ENCODE results near the gene MED13L. TPM values are rescaled to one million over a fixed set of nuclear protein-coding genes. Genes with fewer than 3 reads are reported as not detected.
A peak's percentile ranks its signal among the peaks of the same experiment; 100 is the strongest.

Gene MED13L
- total RNA-seq, 1 donor from 2014 or later: 147 TPM

DNA sequence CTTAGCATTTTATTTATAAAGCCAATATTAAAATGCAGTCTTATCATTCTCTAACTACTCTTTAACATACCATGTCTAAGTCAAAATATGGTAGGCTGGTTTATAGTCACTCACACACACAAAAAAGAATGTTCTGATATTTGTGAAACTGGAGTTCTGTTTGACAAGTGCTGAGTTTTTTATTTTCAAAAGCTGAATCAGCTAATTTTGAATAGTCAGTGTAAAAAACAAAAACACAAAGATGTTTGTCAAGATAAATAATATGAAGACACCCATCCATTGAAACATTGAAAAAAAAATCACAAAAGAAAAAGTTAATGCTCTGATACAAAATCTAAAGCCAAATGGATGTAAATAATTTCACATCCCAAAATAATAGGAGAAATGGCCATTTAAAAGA is 231.5 kb downstream of the MED13L start:
- Histone ChIP-seq H3K36me3 (no peaks in the 10 kb centered on the region), H3K27ac (no peak overlapping the region), H3K9me3 (no peaks in the 10 kb centered on the region), H3K4me1 (peaks cover 31% of the 10 kb centered on the region), H3K4me3 (no peak overlapping the region), H3K27me3 (no peaks in the 10 kb centered on the region)
- DNase-seq (no peak), ATAC-seq (no peak)
- intact Hi-C loops (cut with DNase I): no loop called here
- TF ChIP-seq, protein P1, sequence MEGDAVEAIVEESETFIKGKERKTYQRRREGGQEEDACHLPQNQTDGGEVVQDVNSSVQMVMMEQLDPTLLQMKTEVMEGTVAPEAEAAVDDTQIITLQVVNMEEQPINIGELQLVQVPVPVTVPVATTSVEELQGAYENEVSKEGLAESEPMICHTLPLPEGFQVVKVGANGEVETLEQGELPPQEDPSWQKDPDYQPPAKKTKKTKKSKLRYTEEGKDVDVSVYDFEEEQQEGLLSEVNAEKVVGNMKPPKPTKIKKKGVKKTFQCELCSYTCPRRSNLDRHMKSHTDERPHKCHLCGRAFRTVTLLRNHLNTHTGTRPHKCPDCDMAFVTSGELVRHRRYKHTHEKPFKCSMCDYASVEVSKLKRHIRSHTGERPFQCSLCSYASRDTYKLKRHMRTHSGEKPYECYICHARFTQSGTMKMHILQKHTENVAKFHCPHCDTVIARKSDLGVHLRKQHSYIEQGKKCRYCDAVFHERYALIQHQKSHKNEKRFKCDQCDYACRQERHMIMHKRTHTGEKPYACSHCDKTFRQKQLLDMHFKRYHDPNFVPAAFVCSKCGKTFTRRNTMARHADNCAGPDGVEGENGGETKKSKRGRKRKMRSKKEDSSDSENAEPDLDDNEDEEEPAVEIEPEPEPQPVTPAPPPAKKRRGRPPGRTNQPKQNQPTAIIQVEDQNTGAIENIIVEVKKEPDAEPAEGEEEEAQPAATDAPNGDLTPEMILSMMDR (IDR thresholded peaks at IDR 0.05): no peak

DNA sequence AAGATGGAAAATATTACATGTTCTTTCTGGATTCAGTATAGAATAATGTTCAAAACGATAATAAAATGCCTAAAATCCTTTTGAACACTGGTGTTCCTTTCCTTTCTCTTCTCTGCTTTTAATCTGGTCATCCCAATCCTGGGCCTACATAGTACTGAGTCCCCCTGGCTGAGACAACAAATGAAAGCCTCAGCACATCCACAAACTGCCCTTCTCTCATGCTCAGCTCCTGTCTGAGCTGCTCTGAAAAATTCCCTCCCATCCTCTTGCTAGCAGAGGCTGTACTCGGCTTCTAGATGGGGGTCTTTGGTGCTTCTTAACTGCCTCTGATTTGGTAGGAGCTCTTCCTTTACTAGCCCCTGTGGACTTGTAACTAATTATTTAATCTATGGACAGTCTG is 232.3 kb downstream of the MED13L start:
- TF ChIP-seq, protein P1 (IDR thresholded peaks at IDR 0.05): no peak
- H3K27ac ChIP-seq: no peak overlapping the region
- no peaks in the 10 kb centered on the region for H3K9me3 ChIP-seq
- no peak overlapping the region for H3K4me3 ChIP-seq
- H3K4me1 ChIP-seq: peaks cover 25% of the 10 kb centered on the region
- intact Hi-C loops (cut with DNase I): no loop called here
- DNase-seq (no peak), ATAC-seq (no peak)
- no peaks in the 10 kb centered on the region for H3K36me3 ChIP-seq
- H3K27me3 ChIP-seq: no peaks in the 10 kb centered on the region

DNA sequence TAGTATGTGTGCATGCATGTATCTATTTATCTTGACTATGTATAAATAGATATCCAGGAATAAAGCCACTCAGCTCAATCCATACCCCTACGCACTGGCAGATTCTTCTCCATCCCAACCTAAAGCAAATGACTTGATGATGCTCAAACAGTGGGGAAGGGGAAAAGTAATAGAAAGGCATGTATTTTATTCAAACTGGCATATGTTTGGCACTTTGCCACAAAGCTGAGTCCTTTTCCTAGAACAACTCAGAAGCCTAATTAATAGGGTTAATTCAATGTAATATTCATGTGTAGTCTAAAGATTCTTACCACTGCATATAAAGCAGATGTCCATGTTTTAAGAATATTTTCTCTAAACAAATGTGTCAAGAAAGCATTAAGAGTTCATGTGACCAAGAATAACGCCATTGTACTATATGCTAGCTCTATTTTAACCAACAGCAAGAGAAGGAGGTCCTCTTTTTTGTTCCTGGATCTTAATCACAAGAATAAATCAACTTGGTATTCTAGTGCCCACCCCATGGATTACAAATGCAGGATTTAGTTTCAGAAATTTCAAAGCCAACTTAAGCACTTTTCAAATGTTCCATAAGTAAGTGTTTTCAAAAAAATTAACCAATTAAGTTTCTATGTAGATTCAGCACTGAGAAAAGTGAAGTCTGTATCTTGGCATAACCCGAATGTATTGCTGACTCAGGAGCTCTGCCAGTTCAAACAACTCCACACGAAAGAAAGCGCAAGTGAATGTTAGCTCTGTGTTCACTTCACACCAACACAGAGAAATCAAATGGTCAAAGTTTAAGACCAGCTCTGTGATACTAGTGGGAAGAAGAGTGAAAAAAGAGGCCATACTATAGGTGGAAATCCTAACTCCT is 233.6 kb downstream of the MED13L start:
- TF ChIP-seq, protein P1 (IDR thresholded peaks at IDR 0.05): no peak
- H3K9me3 ChIP-seq: no peaks in the 10 kb centered on the region
- ATAC-seq: peak; percentile 16
- peaks cover 14% of the 10 kb centered on the region for H3K4me1 ChIP-seq
- no peak overlapping the region for H3K27ac ChIP-seq
- H3K27me3 ChIP-seq: no peaks in the 10 kb centered on the region
- no peaks in the 10 kb centered on the region for H3K36me3 ChIP-seq
- DNase-seq: no peak
- intact Hi-C loops (cut with DNase I): no loop called here
- no peak overlapping the region for H3K4me3 ChIP-seq

DNA sequence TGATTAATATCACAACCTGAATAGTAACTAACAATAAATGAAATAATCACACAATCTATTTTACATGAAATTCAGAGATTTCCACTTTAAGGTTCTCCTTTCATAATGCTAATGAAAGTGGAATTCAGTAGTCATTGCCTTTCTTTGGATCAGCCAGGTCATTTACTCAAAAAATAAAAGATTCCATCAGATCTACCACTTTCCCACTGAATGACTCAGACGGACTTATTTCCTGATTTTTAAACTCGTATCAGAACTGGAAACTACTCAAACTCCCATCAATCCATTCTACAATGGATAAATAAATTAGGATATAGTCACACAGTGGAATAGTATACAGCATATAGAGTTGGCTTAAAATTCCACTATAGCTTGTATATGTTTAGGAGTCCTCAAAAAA is 237.1 kb downstream of the MED13L start:
- TF ChIP-seq, protein P1 (IDR thresholded peaks at IDR 0.05): no peak
- H3K27ac ChIP-seq: no peak overlapping the region
- H3K4me1 ChIP-seq: peaks cover 6% of the 10 kb centered on the region
- intact Hi-C loops (cut with DNase I): no loop called here
- DNase-seq (no peak), ATAC-seq (no peak)
- H3K9me3 ChIP-seq: no peaks in the 10 kb centered on the region
- H3K36me3 ChIP-seq: no peaks in the 10 kb centered on the region
- no peaks in the 10 kb centered on the region for H3K27me3 ChIP-seq
- H3K4me3 ChIP-seq: no peak overlapping the region

DNA sequence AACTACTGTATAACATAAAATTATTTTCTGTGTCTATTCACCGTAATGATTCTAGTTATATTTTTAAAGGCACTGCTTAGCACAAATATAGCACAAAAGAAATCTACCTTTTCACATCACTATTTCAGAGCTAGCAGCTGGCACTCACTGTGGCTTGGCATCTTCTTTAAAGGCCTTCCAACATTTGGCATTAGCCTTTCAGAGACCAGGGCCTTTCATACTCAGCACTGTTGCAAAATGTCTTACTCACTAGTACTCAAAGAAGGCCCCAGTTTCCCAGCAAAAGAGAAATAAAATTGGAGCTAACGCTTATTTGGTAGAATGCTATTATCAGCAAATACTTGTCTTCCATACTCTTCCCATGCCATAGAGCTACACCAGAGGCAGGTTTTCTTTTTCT is 238.4 kb downstream of the MED13L start:
- Histone ChIP-seq H3K27me3 (no peaks in the 10 kb centered on the region), H3K4me3 (no peak overlapping the region), H3K27ac (no peak overlapping the region), H3K36me3 (no peaks in the 10 kb centered on the region), H3K9me3 (no peaks in the 10 kb centered on the region), H3K4me1 (peaks cover 6% of the 10 kb centered on the region)
- ATAC-seq (no peak), DNase-seq (no peak)
- TF ChIP-seq, protein P1 (IDR thresholded peaks at IDR 0.05): no peak
- intact Hi-C loops (cut with DNase I): no loop called here
